ENCODE measurements around the gene EFL1. TPM values are rescaled to one million over a fixed set of nuclear protein-coding genes. Genes with fewer than 3 reads are reported as not detected.

Gene EFL1
- total and polyA plus RNA-seq, 2 of the 8 experiments (the other 6 are each of a cell fraction or from before 2014, with no cell fraction given): 10.8 to 31.5 TPM

- Histone ChIP-seq H4K91ac (replicated peaks; ENCODE audit: insufficient read length, low read length) (no peak overlapping the region), H3K4ac (replicated peaks; ENCODE audit: insufficient read length, low read depth, low read length) (no peak overlapping the region), H2BK5ac (ENCODE audit: low read depth, low read length) (no peak overlapping the region), H2AFZ (ENCODE audit: low read length) (no peak overlapping the region), H3K9me3 (ENCODE audit: insufficient read depth in 2 of 2, low read depth in 1 of 2, low read length in 1 of 2) (no peaks in the 10 kb centered on the region), H3K4me2 (ENCODE audit: insufficient read depth in 1 of 2, low read depth in 2 of 2, low read length in 2 of 2) (no peak overlapping the region), H3K79me1 (ENCODE audit: low read depth, low read length) (no peaks in the 10 kb centered on the region), H2AK5ac (ENCODE audit: low read depth, low read length) (no peak overlapping the region), H2BK15ac (ENCODE audit: low read length) (no peak overlapping the region), H3K9ac (replicated peaks in 1 of 4; ENCODE audit: extremely low read depth in 1 of 4, low read depth in 3 of 4, low read length in 3 of 4) (no peak overlapping the region), H2BK20ac (ENCODE audit: low read length) (no peak overlapping the region), H3K27ac (ENCODE audit: low read depth, low read length) (no peak overlapping the region), H3K27me3 (replicated peaks in 1 of 4; ENCODE audit: control insufficient read depth in 3 of 4, extremely low read depth in 1 of 4, insufficient read depth in 3 of 4, low read length in 3 of 4) (no peaks in the 10 kb centered on the region), H3K79me2 (ENCODE audit: control insufficient read depth in 1 of 2, insufficient read depth in 2 of 2, low read length in 2 of 2) (0 out of 4 replicates have a peak, but pooled peaks cover 0 to 2% of the 10 kb centered on the region in 2 experiments), H4K20me1 (replicated peaks in 1 of 2; ENCODE audit: control insufficient read depth in 1 of 2, insufficient read depth in 2 of 2, low read length in 2 of 2) (no peaks in the 10 kb centered on the region), H3K36me3 (ENCODE audit: control insufficient read depth in 2 of 4, insufficient read depth in 4 of 4, low read length in 3 of 4) (no peaks in the 10 kb centered on the region), H3K4me1 (replicated peaks in 1 of 4; ENCODE audit: control insufficient read depth in 3 of 4, insufficient read depth in 4 of 4, low read length in 3 of 4) (peaks cover 0 to 3% (median 0%) of the 10 kb centered on the region in 4 experiments; a peak in 2 of 7 replicates), H4K8ac (ENCODE audit: extremely low read depth, insufficient read depth, low read length) (no peak overlapping the region), H3K14ac (ENCODE audit: insufficient read length) (no peak overlapping the region), H3K18ac (ENCODE audit: extremely low read depth, low read length) (no peak overlapping the region), H2BK120ac (replicated peaks; ENCODE audit: low read depth, low read length) (no peak overlapping the region), H3K4me3 (ENCODE audit: extremely low read depth in 1 of 4, insufficient read depth in 2 of 4, low read depth in 3 of 4, low read length in 4 of 4) (no peak overlapping the region), H3K23me2 (ENCODE audit: low read depth, low read length) (no peaks in the 10 kb centered on the region), H3K23ac (ENCODE audit: insufficient read length) (no peak overlapping the region), H4K5ac (ENCODE audit: insufficient read length, low read depth, low read length) (no peak overlapping the region), H2BK12ac (ENCODE audit: low read depth, low read length) (no peak overlapping the region), H3K56ac (replicated peaks; ENCODE audit: insufficient read length, low read depth, low read length) (no peak overlapping the region)
- ChIA-PET CTCF (ENCODE audit: partially characterized antibody) (interaction anchor here (0.6 to 1.8 kb wide), 4 partner anchors 35 to 773 kb away, joined by 3 to 6 read pairs (median 4); no protein-coding TSS in a partner anchor), POLR2A (ENCODE audit: partially characterized antibody) (no interaction called here)
- DNase-seq (ENCODE audit: low read depth in 1 of 2, low spot score in 2 of 2) (no peak), FAIRE-seq (no peak)
- 89% methylated on average over 5 of the region's 5 CpGs; no CpG with 5 or more reads in 1 of the 2 experiments for WGBS, 2 experiments (ENCODE audit: extremely low coverage in 1 of 2, insufficient coverage in 1 of 2, insufficient read length in 1 of 2, insufficient replicate concordance in 2 of 2, low coverage in 1 of 2, low lambda C conversion rate in 2 of 2, missing lambda C conversion rate in 1 of 2)
- TF ChIP-seq RAD21 (IDR thresholded peaks at IDR 0.05 in 1 of 2, conservative IDR thresholded peaks at IDR 0.05 in 1 of 2; ENCODE audit: low read depth in 2 of 2, low read length in 2 of 2) (no peak), ATF3 (IDR thresholded peaks at IDR 0.05; ENCODE audit: insufficient read depth, low read depth, low read length) (no peak), TAF7 (optimal IDR thresholded peaks at IDR 0.05; ENCODE audit: borderline replicate concordance, low read depth, low read length) (no peak), ATF2 (IDR thresholded peaks at IDR 0.05; ENCODE audit: low read length) (no peak), JUN (IDR thresholded peaks at IDR 0.05; ENCODE audit: low read depth, low read length) (no peak), SIN3A (conservative IDR thresholded peaks at IDR 0.05 in 1 of 2, IDR thresholded peaks at IDR 0.05 in 1 of 2; ENCODE audit: low read depth in 1 of 2, low read length in 2 of 2) (no peak)
Observed at GRCh38 chr15:82174471-82175235, 87.9 kb downstream of the EFL1 start.
